Adipose tissue (tissue), 3 donors: Measurements from ENCODE around the gene DLG2. TPM values are rescaled to one million over a fixed set of nuclear protein-coding genes. Genes with fewer than 3 reads are reported as not detected.

Source experiments
- H3K27ac ChIP-seq: one replicate; pipeline ENCODE4 v1.5.1; 2013; ENCODE audit warnings: low read depth, low read length
- WGBS, 3 donors: extraction: QIAGEN DNeasy Blood & Tissue Kit; methylation state at CpG; one replicate each; pipeline ENCODE4 v1.1.7; 2013; 5-methylcytosine and 5-hydroxymethylcytosine counted together
- polyA plus RNA-seq, 3 donors: library from polyadenylated mRNA; stranded (reverse); fragments of 200-250 nt; gene quantifications; one replicate each; pipeline ENCODE4 v1.2.3, GENCODE V29; 2013
- donor health status: healthy with polysubstance abuse.
- donor health status: Bipolar disorder and iron deficiency.
- donor health status: healthy.

Gene DLG2
- polyA plus RNA-seq, 3 donors: 0.51 to 1.7 (median 0.91) TPM

DNA sequence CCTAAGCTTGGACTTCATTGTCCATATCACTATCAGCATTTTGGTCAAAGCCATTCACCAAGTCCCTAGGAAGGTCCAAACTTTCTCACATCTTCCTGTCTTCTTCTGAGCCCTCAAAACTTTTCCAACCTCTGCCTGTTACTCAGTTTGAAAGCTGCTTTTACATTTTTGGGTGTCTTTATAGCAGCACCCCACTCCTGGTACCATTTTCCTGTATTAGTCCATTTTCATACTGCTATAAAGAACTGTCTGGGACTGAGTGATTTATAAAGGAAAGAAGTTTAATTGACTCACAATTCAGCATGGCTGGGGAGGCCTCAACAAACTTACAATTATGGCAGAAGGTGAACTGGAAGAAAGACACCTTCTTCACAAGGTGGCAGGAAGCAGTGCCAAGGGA lies 1624.0 kb downstream of the DLG2 start:
- H3K27ac ChIP-seq: no peak overlapping the region

DNA sequence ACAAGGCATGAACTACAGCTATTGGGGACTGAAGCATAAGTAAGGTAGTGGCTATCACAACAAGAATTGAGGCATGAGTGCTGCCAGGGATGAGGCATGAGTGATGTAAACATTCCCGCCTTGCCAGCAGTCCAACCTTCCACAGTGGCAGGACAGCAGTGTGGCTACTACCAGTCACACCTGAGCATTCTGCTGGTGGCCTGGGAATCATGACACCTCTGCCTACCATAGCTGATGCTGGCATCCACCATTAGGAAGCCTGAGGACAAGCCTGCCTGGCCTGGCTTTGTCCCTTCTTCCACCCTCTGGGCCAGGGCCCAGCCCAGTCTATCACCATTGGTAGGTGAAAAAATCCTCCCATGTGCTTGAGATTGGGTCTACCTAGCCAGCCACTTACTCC lies 1628.2 kb downstream of the DLG2 start:
- no peak overlapping the region for H3K27ac ChIP-seq
- WGBS, 3 donors: 89 to 100% (median 95%) methylated on average over 1 of the region's 1 CpG

DNA sequence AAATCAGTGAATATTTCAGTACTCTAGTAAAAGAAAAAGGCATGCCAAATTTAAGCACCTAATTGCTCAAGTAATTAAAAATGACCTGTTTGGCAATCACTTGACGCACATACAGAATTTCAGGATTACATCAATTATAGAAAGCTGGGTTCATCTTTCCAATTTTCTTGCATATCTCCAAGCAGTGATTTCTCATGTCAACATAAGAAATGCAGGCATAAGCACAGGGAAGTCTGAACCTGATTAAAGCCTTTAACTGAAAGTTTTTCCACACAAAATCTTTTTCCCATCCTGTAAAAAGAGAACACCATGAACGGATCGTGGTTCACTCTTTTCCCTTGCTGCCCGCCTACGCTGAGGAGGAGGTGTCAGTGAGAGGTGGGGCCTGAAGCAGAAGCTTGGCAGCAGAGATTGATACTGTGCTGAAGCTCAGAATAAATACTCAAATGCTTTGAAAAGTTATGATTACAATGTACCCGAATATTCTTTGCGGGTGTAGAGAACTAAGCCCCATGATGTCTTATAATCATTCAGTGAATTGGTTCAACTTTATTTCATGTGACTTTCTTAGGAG lies 1636.9 kb downstream of the DLG2 start:
- no peak overlapping the region for H3K27ac ChIP-seq
- 47 to 50% (median 48%) methylated on average over 7 of the region's 7 CpGs for WGBS, 3 donors

DNA sequence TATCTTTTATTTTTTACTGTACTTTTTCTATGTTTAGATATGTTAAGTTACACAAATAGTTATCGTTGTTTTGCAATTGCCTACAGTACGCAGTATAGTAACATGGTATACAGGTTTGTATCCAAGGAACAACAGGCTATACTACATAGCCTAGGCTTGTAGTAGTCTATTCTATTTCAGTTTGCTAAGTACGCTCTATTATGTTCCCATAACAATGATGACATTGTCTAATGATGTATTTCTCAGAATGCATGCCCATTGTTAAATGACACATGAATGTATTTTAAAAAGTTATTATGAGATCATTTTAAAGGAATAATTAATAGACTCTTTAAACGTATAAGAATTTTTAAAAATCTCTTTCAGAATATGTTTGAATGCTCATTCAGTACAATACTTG lies 1644.3 kb downstream of the DLG2 start:
- H3K27ac ChIP-seq: no peak overlapping the region
- WGBS, 3 donors: 88 to 91% (median 89%) methylated on average over 4 of the region's 4 CpGs

DNA sequence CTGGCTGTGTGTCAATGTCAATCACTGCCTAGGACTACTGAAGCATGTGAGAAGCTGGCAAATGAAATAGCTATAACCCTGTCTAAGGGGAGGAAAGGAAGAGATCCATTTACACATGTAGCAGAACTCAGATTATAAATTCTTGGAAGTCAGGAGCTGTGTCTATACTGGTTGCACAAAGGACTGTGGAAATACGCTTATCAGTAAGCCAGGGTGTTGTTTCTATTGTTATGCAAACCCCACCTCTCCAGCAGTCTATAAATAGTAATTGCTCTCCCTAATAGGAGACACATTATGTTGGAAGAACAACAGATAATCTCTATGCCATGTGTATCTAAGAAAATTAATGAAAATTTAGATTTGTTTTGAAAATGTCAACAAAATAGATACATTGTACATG lies 1647.6 kb downstream of the DLG2 start:
- WGBS, 3 donors: 60 to 89% (median 73%) methylated on average over 1 of the region's 1 CpG
- no peak overlapping the region for H3K27ac ChIP-seq

DNA sequence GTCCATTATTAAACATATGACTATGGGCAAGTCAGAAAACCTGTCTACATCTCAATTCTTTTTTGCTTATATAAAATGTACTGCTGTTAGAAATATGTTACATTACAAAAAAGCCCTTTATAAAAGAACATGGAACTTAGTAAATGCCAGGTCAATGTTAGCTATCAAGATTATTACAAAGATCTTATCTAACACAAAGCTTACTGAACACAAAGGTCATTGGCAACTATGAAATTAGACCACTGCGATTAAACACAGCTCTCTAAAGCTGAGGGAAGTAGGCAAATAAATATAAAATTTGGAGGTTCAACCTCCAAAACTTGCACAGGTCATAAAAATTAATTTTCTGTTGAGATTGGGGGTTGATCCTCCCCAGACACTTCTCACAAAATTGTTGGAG lies 1648.2 kb downstream of the DLG2 start:
- 61 to 84% (median 76%) methylated on average over 1 of the region's 1 CpG for WGBS, 3 donors
- H3K27ac ChIP-seq: no peak overlapping the region

DNA sequence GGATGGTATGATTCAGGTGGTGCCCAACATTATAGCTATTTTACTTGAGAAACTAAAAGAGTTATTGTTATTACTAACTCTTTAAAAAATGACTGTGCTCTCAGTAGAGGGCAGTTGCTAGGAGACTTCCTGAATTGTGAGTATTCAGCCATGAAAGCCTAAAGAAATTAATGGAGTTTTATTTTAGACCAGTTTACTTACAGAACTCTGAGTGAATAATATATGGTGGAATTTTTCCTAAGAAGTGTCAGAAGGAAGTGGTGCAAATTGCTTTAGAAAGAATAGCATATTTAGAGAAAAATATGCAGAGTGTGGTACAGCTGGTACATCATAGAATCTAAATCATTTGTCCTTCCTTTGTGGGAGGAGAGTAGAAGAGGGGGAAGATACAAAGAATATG lies 1651.1 kb downstream of the DLG2 start:
- H3K27ac ChIP-seq: no peak overlapping the region

DNA sequence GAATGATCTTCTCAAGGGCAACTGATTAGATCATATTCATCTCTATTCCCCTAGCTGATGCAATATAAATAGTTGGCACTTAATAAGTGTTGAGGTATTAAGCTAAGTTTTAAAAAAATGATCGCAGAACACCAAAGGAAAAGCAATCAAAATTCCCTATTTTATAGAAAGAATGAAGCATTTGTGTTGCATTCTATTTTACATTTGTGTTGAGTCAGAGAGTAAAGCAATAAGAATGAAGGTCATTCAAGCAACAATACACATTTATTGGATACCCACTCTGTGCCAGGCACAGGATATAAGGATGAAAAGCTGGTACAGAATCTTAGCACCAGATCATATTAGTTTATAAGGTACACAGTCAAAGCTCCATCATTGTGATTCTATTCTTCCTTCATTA lies 1654.6 kb downstream of the DLG2 start:
- WGBS, 3 donors: 83 to 89% (median 88%) methylated on average over 1 of the region's 1 CpG
- no peak overlapping the region for H3K27ac ChIP-seq

DNA sequence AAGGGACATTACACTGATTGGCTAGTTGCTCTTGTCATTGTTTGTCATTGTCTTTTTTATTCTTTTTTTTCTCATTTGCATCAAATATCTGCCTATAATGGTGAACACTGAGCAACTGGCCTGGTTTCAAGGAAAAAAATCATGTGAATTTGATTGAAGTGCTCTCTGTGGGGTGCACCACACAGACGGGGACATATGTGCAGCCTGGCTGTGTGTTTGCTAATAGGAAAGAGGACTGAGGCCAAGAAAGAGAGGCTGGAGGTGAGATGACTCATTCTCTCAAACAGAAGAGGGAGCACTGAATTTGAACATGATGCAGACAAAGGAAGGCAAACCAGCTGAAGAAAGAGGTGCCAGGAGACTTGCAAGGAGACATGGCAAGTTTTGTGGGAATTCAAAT lies 1656.1 kb downstream of the DLG2 start:
- H3K27ac ChIP-seq: no peak overlapping the region
- WGBS, 3 donors: 28 to 52% (median 50%) methylated on average over 1 of the region's 1 CpG

DNA sequence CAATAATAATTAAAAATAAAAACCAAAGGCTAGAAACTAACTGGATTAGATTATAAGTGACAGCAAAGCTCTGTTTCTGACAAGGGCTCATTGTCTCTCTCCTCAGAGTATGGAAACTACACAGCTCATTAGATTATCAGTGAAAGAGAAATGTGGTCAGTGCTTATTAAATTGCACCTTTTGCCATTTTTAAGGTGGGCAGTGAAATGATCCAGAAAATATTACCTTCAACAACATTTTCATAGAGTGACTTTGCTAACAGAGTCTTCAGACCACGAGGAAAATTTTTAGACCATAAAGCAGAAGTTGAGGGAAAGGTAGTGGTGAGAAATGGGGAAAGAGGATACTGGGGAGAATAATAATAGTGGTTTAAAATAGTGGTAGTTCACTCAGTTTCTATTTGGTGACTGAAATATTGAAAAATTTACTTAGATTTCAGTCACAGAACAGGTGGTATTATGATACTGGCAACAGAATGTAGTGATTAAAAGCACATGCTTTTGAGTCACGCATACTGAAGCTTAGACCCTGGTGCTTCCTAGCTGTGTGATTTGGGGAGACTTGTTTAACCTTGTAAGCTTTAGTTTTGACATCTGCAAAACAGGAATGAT lies 1657.0 kb downstream of the DLG2 start:
- WGBS, 3 donors: 66 to 79% (median 68%) methylated on average over 2 of the region's 2 CpGs
- no peak overlapping the region for H3K27ac ChIP-seq

DNA sequence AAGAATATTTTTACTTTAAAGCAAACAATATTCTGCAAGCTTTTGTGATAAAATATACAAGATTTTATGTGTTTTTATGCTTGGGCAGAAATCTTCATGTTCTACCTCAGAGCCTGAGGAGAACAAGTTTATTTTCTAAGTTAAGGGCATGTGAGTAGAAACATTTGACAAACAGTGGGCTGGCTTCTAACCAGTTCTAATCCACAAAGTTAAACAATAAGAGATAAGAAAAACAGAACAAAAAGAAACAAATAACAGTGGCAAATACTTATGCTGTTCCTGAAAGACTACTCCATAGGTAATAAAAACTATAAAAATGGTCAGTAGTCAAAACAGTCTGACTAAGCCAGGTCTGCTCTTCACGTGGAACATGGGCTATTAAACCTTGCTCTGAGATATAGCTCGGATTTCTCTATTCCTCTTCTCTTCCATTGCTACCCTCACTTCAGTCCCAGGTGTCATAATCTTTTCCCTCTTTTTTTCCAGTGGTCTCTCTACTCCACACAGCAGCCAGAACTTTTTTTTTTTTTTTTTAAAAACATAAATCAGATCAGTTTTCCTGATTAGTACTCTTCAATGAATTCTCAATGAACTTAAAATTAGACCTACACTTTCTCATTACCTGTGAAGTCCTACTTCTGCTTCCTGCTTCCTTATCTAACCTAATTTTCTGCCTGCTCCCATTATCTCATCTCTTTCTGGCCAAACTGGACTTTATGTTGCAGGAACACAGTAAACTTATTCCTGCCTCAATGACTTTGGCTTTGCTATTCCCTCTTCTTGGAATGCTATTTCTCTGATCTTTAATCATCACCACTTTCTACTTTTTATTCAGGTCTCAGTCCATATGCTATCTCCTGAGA lies 1669.9 kb downstream of the DLG2 start:
- H3K27ac ChIP-seq: no peak overlapping the region
- WGBS, 3 donors: 33 to 61% (median 59%) methylated on average over 2 of the region's 2 CpGs

DNA sequence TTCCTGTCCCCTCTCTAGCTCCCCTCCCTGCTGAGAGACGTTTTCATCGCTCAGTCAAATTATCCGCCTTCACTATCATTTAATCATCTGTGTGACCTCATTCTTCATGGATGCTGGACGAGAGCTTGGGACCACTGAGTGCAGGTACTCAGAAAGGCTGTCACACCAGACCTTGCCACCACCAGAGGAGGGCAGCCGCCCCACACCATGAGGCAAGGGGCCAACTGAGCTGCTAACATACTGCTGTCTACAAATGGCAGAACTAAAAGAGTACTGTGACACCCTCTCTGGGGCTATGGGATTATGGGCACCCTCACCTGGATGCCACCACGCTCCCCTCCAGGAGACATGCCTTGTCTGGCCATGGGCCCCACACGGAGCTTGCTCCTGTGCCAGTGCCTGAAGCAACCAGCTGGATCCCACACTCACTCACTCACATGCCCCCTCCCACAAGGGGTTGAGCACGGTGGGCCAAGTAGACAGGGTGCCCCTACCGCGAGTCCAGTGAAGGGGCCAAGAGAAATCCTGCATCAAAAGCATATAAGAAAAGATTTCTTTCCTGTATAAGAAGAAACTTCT lies 1670.9 kb downstream of the DLG2 start:
- 91 to 96% (median 92%) methylated on average over 10 of the region's 10 CpGs for WGBS, 3 donors
- H3K27ac ChIP-seq: no peak overlapping the region

DNA sequence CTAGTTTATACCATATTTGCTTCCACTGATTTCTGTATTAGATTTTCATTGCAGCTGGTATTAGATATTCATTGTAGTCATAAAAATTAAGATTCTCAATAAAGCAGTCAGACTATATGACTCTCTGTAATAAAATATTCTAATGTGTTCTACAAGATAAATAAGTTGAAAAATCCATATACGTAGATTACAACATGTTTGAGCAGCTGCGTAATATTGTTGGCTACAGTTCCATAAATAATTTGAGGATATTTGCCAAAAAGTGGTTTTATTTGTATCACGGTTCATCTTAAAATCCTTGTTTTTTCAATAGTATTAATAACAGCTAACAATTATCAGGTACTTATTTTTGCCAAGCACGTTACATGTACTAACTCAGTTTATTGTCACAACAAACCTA lies 1672.4 kb downstream of the DLG2 start:
- H3K27ac ChIP-seq: no peak overlapping the region
- WGBS, 3 donors: 51 to 76% (median 72%) methylated on average over 4 of the region's 4 CpGs

DNA sequence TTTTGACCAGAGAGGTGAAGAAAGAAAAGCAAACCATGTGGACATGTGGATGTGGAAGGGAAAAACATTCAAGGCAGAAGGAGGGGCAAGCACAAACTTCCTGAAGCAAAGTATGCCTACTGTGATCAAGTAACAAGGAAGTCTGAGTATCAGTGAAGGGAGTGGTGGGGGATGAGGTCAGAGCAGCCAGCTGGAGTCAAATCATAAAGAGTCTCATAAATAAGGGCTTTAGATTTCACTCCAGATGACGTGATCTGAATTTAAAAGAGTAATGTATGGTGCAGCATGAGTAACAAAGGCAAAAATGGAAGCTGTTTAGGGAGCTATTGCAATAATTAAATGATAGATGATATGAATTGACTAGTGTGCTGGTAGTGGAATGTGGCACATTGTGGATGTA lies 1675.6 kb downstream of the DLG2 start:
- no peak overlapping the region for H3K27ac ChIP-seq
- 42 to 60% (median 52%) methylated on average over 1 of the region's 1 CpG for WGBS, 3 donors

DNA sequence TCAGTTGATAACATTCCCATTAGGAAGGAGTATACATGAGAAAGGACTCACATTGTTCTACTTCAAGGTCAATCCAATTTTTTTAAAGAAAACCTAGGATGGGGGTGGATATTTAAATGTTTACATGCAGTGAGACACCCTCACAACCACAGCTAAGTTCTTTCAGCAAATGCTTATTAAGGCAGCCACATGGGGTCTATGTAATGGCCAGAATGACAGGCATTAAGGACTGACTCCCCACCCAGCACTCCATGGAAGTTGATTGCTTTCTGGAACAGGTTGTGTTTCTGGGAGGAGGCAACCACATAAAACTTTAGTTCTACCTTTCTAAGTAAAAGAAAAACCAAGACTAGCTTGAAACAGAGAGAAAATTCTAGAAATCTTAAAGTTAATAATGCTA lies 1678.9 kb downstream of the DLG2 start:
- no peak overlapping the region for H3K27ac ChIP-seq

DNA sequence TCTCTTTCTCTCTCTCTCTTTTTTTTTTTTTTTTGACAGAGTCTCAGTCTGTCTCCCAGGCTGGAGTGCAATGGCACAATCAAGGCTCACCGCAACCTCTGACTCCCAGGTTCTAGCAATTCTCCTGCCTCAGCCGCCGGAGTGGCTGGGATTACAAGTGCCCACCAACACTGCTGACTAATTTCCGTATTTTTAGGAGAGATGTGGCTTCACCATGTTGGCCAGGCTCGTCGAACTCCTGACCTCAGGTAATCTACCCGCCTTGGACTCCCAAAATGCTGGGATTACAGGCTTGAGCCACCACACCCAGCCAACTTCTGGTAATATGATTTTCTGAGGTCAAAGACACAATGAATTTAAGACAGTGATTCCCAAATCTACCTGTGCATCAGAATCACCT lies 1681.2 kb downstream of the DLG2 start:
- WGBS, 3 donors: 90 to 94% (median 90%) methylated on average over 7 of the region's 7 CpGs
- no peak overlapping the region for H3K27ac ChIP-seq

DNA sequence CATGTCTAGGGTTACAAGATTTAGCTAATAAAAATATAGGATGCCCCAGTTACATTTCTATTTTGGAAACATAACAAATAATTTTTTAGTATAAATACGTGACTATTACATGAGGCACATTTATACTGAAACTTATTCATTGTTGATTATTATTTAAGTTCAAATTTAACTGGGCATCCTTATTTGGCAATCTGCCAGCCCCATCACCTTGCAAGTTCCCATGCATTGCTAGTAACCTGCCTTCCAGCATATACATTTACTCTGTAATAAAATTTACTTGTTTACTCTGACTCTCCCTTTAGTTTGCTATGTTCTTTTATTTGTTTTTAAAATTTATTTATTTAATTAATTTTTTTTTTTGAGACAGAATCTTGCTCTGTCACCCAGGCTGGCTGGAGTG lies 1686.1 kb downstream of the DLG2 start:
- 89 to 92% (median 89%) methylated on average over 1 of the region's 1 CpG for WGBS, 3 donors
- no peak overlapping the region for H3K27ac ChIP-seq

DNA sequence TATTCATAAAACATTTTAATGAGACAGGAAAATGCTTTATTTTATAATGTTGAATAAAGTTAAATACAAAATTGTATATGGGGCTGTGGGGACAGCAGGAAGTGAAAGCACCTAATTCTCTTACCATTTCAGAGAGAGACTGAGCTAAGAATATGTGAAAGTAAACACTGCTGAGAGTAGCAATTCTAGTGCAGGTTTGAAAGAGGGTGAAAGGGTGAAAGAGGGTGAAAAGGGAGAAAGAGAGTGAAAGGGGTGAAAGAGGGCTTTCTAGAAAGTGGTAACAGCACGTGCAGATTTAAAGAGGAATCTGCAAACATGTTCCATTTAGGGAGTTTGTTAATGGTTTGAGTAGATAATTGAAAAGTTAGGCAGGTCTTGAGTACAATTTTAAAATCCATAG lies 1689.0 kb downstream of the DLG2 start:
- H3K27ac ChIP-seq: no peak overlapping the region
- 23 to 44% (median 39%) methylated on average over 1 of the region's 1 CpG for WGBS, 3 donors

DNA sequence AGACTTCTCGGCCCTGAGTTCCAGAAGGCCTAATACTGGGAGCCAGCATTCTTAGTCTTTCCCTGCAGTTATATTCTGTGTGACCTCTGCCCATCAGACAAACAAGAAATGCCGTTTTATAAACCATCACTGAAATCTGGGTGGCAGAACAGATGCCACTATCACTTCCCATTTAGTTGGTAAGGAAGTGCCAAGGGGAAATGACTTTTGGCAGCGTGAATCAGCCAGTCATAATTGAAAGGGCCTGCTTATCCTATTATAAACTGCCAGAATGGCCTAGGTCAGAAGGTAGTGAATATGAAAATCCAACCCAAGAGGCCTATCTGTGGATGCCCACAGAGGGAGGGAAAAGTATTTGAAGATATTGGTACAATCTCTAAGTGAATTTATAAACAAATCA lies 1694.1 kb downstream of the DLG2 start:
- no peak overlapping the region for H3K27ac ChIP-seq
- WGBS, 3 donors: 47 to 80% (median 52%) methylated on average over 3 of the region's 3 CpGs

DNA sequence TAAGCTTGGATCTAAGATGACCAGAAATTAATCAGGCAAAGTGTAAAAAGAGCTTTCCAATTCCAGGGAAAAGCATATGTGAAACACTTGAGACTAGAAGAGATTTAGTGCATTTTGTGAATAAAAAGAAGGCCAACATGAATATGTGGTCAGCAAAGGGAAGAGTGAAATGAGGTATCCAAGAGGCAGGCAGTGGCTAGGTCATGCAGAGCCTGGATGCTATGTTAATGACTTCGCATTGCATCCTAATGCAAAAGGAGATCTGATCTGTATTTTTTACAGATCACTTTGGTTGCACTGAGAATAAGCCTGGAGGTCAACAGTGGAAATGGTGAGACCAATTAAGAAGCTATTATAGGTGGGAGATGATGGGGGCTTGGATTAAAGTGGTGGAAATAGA lies 1699.7 kb downstream of the DLG2 start:
- H3K27ac ChIP-seq: no peak overlapping the region
- WGBS, 3 donors: 95 to 97% (median 97%) methylated on average over 1 of the region's 1 CpG
